Measurements from ENCODE around the gene UBE2E1.

- TF ChIP-seq CTCF (IDR thresholded peaks at IDR 0.05) (no peak), POLR2A (IDR thresholded peaks at IDR 0.05) (no peak)
These were observed 28.5 kb downstream of the UBE2E1 start for GRCh38 chr3:23834082-23834870.

Measured in stomach (tissue), 4 donors.